Neural progenitor cell (in vitro differentiated cells): ENCODE results near the gene APOC3.

ENCODE experiments used
- EZH2 ChIP-seq: fragments of 200-600 bp; sonication (generic); IDR thresholded peaks from 2 replicates; pipeline ENCODE4 v1.6.1; 2017; ENCODE audit warnings: antibody characterized with exemption, mild to moderate bottlenecking, moderate library complexity
- TF ChIP-seq, protein P1 (sequence below): fragments of 200-600 bp; sonication (generic); IDR thresholded peaks from 2 replicates; pipeline ENCODE4 v1.5.1; 2017; ENCODE audit warnings: antibody characterized with exemption, mild to moderate bottlenecking

DNA sequence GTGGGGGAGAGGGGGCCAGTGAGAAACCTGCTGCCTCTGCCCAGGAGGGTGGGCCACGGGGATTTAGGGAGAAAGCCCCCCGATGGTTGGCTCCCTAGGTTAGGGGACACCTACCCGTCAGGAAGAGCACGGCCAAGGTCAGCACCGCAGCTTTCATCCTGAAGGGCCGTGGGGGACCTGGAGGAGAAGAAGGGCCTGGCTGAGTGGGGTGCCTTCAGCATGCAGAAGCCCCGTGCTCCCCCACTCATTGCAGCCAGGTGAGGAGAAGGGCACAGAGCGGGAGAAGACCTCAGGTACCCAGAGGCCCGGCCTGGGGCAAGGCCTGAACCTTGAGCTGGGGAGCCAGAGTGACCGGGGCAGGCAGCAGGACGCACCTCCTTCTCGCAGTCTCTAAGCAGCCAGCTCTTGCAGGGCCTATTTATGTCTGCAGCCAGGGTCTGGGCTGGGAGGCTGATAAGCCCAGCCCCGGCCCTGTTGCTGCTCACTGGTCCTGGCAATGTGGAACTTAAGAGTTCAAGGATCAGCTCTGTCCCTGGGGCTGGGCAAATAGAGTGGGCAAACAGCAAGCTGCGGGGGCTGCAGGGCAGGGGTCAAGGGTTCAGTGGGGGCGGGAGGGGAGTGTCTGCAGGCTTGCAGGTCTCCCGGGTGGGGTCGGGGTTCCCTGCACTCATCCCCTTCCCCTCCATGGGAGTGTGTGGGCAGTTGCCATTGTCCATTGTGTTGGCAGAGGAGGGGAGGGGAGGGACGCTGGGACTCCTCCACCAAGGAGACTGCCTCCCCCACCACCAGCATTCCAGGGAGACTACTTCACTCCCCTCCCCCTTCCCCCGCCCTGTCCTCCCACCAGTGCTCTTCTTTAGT, 7.8 kb downstream of the APOC3 start, which contains the start of gene APOA1:
- TF ChIP-seq, protein P1, sequence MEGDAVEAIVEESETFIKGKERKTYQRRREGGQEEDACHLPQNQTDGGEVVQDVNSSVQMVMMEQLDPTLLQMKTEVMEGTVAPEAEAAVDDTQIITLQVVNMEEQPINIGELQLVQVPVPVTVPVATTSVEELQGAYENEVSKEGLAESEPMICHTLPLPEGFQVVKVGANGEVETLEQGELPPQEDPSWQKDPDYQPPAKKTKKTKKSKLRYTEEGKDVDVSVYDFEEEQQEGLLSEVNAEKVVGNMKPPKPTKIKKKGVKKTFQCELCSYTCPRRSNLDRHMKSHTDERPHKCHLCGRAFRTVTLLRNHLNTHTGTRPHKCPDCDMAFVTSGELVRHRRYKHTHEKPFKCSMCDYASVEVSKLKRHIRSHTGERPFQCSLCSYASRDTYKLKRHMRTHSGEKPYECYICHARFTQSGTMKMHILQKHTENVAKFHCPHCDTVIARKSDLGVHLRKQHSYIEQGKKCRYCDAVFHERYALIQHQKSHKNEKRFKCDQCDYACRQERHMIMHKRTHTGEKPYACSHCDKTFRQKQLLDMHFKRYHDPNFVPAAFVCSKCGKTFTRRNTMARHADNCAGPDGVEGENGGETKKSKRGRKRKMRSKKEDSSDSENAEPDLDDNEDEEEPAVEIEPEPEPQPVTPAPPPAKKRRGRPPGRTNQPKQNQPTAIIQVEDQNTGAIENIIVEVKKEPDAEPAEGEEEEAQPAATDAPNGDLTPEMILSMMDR, result no peak
- TF ChIP-seq EZH2, result no peak
